COR-L47 (cell line): Measurements from ENCODE around the gene LCK.

ENCODE experiments used
- DNase-seq: peaks from one replicate; lab custom pipeline; 2025; lab: John Stamatoyannopoulos, UW

The LCK gene

GRCh38 chr1:32327204-32327603 lies 76.1 kb downstream of the LCK start:
- no peak for DNase-seq

GRCh38 chr1:32329931-32330466 lies 78.9 kb downstream of the LCK start:
- no peak for DNase-seq

GRCh38 chr1:32330558-32331151 lies 79.6 kb downstream of the LCK start:
- no peak for DNase-seq

- no peak for DNase-seq
These were observed 80.5 kb downstream of the LCK start for GRCh38 chr1:32331549-32331948.

- no peak for DNase-seq
These were observed 81.4 kb downstream of the LCK start for GRCh38 chr1:32332290-32333079.

- DNase-seq, result no peak
These were observed 82.3 kb downstream of the LCK start for GRCh38 chr1:32333251-32333963.

- DNase-seq, result no peak
These were observed 83.3 kb downstream of the LCK start for GRCh38 chr1:32334274-32334861.

GRCh38 chr1:32334864-32335534 lies 83.9 kb downstream of the LCK start:
- peak; percentile 55 for DNase-seq

GRCh38 chr1:32335535-32335789 lies 84.4 kb downstream of the LCK start:
- DNase-seq, result no peak
